ENCODE results near the gene CCDC9B.

The CCDC9B gene

DNA sequence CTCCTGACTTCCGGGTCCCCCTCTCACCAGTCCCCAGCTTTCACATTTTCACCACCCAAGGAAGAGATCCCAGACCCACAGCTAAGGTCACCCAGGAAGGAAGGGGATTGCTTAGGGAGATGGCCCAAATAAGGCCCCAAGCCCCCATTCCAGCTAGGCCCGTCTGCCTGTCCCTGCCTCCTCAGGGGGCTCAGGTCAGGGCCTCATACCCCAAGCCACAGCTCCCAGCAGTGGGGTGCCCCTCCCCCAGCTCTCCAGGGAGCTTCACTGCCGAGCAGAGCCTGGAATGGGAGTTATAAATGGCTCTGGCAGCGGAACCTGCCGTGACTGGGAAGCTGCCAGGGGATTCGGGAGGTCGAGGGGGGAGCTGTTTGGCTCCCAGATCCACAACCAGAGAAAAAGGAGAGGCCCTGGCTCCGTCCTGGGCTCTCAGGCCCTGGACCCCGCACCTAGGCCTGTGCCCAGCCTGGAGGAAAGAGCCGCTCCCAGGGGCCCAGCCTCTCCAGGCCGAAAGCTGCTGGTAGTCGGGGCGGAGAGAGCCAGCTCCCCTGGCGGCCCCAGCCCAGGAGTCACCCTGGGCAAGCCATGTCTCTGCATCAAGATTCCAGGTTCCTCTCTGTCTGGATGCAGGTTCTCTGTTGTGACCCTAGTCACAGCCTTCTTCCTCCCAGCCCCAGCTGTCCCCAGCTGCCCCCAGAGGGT lies 550 bp downstream of the CCDC9B start:
- peak; percentile 71 for DNase-seq (ENCODE audit: low read depth, low spot score)
- in situ Hi-C loops (cut with HindIII; ENCODE audit: low sequenced_read_pairs), result no loop called here
- peak overlapping the region; percentile 49 for H3K4me3 ChIP-seq (ENCODE audit: low read depth, low read length)
- TF ChIP-seq CTCF (IDR thresholded peaks at IDR 0.05; ENCODE audit: low read depth, low read length), result no peak

GRCh38 chr15:40339621-40339945 lies 1.2 kb downstream of the CCDC9B start:
- peak; percentile 30 for TF ChIP-seq CTCF (IDR thresholded peaks at IDR 0.05; ENCODE audit: low read depth, low read length)
- in situ Hi-C loops (cut with HindIII; ENCODE audit: low sequenced_read_pairs), result no loop called here
- no peak for DNase-seq (ENCODE audit: low read depth, low spot score)
- H3K4me3 ChIP-seq (ENCODE audit: low read depth, low read length), result peak overlapping the region; percentile 49

DNA sequence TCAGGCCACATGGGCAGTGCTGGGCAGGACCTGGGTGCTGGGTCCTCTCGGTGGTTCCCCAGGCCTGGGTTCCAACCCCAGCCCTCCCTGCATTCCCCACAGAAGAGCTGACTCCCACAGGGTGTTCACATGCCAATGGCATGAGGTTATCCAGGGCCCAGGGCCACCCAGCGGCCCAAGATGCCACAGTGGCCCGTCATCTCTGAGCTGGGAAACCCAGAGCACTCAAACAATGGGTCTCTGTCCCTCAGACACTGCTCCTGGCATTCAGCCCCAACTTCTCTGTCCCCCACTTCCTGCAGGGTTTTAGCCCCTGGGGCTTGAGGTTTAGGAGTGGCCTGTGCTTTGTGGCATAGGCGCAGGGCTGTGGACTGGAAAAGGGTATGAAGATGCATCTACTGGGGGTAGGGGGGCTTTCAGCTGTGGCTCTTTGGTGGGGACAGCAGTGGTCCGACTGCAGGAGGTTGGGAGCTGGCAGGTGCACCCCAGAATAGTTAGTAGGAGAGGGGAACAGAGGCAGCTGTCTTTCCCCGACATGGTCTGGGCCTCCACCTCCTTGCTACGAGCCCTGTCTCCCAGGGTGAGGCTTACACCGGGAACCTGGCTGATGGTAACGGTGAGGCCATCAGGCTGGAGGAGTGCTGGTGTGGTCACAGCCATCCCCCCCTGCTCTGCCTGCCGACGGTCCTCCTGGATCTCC lies 1.7 kb downstream of the CCDC9B start:
- no peak for TF ChIP-seq CTCF (IDR thresholded peaks at IDR 0.05; ENCODE audit: low read depth, low read length)
- DNase-seq (ENCODE audit: low read depth, low spot score), result peak; percentile 87
- H3K4me3 ChIP-seq (ENCODE audit: low read depth, low read length), result peak overlapping the region; percentile 49
- in situ Hi-C loops (cut with HindIII; ENCODE audit: low sequenced_read_pairs), result no loop called here

- peak; percentile 65 for DNase-seq (ENCODE audit: low read depth, low spot score)
- no peak overlapping the region for H3K4me3 ChIP-seq (ENCODE audit: low read depth, low read length)
- in situ Hi-C loops (cut with HindIII; ENCODE audit: low sequenced_read_pairs), result no loop called here
- peak; percentile 84 for TF ChIP-seq CTCF (IDR thresholded peaks at IDR 0.05; ENCODE audit: low read depth, low read length)
Measured at GRCh38 chr15:40338041-40338657, 2.6 kb downstream of the CCDC9B start.

DNA sequence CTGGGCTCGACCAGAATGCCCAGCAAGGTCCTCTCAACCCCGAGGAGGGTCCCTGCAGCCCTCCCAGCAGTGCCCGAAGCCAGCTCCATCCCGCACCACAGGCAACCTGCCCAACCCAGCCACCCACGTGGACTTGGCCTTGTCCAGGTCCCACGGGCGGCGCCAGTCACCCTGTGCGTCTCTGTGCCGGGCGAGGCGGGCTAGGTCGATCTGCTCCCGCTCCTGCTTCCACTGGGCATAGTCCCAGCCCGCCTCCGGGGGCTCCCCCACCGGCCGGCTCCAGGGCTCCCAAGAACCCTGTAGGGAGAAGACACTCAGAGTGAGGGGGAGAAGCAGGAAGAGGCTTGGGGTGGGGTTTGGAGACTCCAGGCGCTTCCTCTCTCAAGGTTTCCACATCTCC lies 3.1 kb downstream of the CCDC9B start:
- no peak overlapping the region for H3K4me3 ChIP-seq (ENCODE audit: low read depth, low read length)
- no peak for TF ChIP-seq CTCF (IDR thresholded peaks at IDR 0.05; ENCODE audit: low read depth, low read length)
- DNase-seq (ENCODE audit: low read depth, low spot score), result no peak
- in situ Hi-C loops (cut with HindIII; ENCODE audit: low sequenced_read_pairs), result no loop called here

GRCh38 chr15:40336744-40337122 lies 4.0 kb downstream of the CCDC9B start:
- no peak for DNase-seq (ENCODE audit: low read depth, low spot score)
- in situ Hi-C loops (cut with HindIII; ENCODE audit: low sequenced_read_pairs), result no loop called here
- TF ChIP-seq CTCF (IDR thresholded peaks at IDR 0.05; ENCODE audit: low read depth, low read length), result peak; percentile 12
- H3K4me3 ChIP-seq (ENCODE audit: low read depth, low read length), result no peak overlapping the region
